Measurements from ENCODE around the gene ADORA2A.

Gene ADORA2A

GRCh38 chr22:24453853-24454252 lies 26.5 kb downstream of the ADORA2A start:
- no peak for ATAC-seq
- no peak for DNase-seq

DNA sequence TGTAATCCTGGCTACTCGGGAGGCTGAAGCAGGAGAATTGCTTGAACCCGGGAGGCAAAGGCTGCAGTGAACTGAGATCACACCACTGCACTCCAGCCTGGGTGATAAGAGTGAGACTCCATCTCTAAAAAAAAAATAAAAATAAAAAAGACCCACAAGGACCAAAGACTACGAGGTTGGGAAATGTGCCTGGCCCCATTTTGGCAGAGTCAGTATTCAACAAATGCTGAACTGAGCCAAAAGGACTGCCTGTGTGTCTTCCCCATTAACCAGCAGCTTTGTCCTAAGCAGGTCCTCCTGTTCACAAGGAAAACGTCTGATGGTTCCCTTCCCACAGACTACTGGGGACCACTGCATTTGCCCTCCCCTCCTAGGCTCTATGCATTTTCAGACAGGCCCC lies 27.6 kb downstream of the ADORA2A start:
- DNase-seq (no peak), ATAC-seq (no peak)

DNA sequence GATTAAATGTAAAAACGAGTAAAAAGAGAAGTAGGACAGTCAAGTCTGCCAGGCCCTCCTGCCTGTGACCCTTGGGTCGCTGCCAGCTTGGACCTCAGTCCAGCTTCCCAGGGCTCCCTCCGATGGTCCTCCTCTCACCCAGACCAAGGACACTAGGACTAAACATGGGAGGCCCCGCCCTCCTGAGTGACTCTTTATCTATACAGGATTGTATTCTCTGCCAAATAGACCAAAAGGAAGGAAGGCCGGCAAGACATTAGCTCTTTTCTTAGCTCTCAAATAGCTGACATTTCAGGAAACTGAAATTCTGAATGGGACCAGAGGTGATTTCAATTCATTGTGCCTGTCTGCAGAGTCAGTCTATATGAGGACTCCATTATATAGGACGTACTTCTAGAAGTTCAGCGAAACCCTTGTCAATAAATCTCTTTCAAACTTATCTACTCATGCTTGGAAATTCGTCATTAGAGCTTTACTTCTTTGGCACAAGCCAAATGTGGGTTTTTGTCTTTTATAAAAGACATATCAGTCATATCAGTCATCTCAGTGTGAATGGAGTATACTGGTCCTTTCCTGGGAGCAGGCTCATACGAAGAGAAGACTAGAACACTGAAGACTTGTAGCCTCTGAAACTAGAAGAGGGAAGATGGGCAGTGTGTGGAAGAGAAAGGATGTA lies 28.5 kb downstream of the ADORA2A start:
- no peak for ATAC-seq

DNA sequence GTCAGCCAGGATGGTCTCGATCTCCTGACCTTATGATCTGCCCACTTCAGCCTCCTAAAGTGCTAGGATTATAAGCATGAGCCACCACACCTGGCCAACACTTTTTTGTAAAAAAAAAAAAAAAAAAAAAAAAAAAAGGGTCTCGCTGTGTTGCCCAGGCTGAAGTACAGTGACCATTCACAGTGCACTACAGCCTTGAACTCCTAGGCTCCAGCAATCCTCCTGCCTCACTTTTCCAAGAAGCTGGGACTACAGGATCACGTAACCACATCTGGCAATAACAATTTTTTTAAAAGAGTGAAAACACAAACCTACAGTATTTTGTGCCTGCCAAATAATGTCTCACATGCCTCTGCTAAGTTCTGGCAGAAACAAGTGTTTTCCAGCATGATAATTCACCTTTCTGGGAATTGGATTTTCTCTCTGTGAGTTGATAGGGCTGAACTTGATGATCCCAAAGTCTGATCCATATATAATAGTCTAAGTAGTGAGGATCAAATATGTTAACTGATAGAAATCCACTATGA lies 30.6 kb downstream of the ADORA2A start:
- DNase-seq (no peak), ATAC-seq (no peak)

More for the DNA sequence above, 28.5 kb downstream of the ADORA2A start:
- DNase-seq: no peak

DNA sequence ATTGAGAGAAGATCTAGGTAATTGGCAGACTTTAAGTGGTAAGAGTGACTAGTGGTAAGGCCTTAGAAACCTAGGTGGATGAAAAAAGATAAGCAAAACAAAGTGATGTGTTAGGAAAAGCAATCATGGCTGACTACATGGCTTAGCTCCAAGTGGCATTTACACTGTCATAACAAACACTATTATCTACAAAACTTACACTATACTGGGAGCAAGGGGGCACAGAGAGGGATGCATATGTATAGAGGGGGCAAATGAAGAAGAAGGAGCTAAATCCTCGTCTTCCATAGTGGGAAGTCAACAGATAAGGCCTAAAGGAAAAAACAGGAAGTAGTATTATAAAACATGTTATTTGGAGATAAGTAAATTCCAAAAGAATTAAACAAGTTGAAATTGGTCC lies 32.5 kb downstream of the ADORA2A start:
- ATAC-seq (no peak), DNase-seq (no peak)

DNA sequence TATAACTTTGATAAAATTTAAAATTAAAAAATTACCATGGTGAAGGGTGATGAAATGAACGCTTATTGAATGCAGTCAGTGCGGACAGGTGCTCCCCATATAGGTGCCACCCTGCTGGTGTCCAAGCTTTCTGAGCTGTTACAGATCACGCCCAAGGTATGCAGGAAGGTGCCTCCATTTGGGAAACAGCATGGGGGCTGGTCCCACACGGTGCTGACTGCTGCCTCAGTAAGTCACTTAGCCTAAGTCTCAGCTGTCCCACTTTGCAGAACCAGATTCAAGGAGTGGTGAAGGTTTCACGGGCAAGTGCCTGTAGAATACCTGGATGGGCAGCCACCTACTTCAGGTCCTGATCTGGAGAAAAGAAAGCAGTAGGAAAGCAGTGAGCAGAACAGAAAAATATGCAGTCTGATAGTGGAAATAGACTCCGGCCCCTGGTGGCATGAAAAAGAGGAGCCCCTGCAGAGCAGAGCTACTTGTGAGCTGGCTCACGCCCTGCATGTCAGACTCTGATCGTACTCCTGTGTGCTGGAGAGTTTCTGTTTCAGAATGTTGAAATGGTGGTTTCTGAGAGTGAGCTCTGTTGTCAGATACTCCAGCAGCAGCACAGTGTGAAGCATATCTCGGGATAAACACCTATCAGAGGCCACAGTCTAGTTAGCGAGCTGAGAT lies 33.2 kb downstream of the ADORA2A start:
- ATAC-seq (peak; percentile 56), DNase-seq (no peak)

- ATAC-seq: no peak
- no peak for DNase-seq
Measured at GRCh38 chr22:24463071-24463760, 35.8 kb downstream of the ADORA2A start.

GRCh38 chr22:24465566-24465965 lies 38.2 kb downstream of the ADORA2A start:
- ATAC-seq: peak; percentile 62
- DNase-seq: no peak

GRCh38 chr22:24465975-24466374 lies 38.6 kb downstream of the ADORA2A start:
- ATAC-seq (no peak), DNase-seq (no peak)

- DNase-seq (no peak), ATAC-seq (no peak)
Measured at GRCh38 chr22:24466716-24467328, 39.4 kb downstream of the ADORA2A start.

DNA sequence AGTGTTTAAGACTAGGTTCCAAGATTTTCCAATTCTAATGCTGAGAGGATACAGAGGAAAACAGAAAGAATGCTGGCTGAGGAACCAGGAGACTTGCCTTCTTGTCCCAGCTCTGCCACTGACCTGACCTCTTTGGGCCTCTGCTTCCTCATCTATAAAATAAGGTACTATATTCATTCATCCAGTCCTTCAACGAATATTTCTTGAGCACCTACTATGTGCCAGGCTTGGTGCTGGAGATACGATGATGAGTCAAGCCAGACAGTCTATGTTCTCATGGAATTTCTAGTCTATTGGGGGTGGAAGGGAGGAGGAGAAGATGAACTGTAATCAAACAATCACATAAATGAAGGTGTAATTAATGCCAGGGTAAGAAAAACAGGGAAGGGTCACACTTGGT lies 39.9 kb downstream of the ADORA2A start:
- no peak for ATAC-seq

DNA sequence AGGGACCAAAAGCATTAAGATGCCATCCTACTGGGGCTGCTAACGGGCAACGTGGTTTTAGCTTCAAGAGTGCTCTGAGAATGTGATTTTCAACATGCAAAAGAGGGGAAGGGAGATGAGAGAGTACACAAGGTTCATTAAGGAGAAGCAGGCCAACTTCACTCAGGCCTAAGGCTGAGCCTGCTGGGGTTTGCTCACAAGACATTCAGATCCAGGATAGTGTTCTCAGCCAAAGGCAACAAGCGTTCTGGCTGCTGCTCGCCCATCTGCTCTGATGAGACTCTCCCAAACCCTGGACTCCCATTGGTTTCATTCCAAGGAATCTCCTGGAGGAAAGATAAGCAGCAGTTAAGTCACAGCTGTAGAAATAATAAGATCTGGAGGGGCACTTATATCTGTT lies 44.2 kb downstream of the ADORA2A start:
- DNase-seq (no peak), ATAC-seq (no peak)

More for the DNA sequence above, 39.9 kb downstream of the ADORA2A start:
- no peak for DNase-seq

- ATAC-seq: no peak
Measured at GRCh38 chr22:24473284-24473683, 45.9 kb downstream of the ADORA2A start.

GRCh38 chr22:24474221-24474620 lies 46.8 kb downstream of the ADORA2A start:
- DNase-seq (no peak), ATAC-seq (no peak)

More at GRCh38 chr22:24473284-24473683, 45.9 kb downstream of the ADORA2A start:
- no peak for DNase-seq

DNA sequence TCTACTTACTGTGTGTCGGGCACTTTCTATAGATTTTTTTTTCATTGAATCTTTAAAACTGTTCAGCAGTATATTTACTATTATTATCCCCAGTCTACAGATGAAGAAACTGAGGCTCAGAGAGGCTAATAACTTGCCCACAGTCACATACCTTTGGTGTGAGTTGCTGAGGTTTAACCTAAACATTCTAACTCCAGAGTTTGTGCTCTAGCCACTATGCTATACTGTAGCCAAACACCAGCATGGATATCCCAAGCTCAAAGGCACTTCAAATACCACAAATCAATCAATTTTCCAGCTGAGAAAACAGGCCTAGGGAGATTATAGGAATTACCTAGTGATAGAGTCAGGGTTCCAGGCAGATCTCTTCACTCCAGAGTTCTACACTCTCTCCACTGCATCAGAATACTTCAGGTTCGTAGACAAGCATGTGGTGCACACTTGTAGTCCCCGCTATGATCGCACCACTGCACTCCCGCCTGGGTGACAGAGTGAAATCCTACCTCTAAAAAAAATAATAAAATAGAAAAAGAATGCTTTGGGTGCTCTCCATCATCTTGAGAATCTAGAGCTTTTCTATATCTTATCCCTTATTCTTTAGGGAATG lies 47.4 kb downstream of the ADORA2A start:
- no peak for DNase-seq
- no peak for ATAC-seq

- DNase-seq: no peak
- no peak for ATAC-seq
Measured at GRCh38 chr22:24481641-24482040, 54.2 kb downstream of the ADORA2A start.

DNA sequence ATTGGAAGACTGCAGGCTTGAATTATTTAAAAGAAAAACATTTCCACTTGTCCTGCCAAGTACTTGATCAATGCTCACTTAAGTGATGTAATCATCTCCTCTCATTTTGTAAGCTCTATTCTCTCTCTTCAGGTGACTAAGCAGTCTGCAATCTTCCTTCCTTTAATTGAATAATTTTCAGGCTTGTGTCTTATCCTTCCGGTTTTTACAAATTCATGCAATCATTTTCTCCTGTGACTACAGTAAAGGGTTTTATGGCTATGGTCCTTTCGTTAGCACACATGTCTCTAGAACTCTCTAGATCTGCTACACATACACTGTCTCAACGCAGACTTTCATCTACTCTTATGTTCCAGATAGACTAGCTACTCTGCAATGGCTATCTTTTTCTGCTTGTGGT lies 55.2 kb downstream of the ADORA2A start:
- DNase-seq: no peak
- ATAC-seq: no peak

DNA sequence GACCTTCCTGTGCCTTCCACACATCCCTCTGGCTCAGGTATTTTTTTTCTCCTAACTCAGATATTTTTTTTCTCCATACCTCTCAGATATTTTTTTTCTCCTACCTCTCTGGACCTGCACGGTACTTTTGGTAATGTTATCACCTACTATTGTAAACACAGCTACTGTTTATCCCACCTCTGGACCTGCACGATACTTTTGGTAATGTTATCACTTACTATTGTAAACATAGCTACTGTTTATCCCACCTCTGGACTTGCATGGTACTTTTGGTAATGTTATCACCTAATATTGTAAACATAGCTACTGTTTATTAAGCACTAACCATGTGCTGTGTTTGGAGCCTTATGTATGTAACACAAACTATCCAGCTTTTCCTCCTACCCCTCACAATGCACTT lies 55.6 kb downstream of the ADORA2A start:
- DNase-seq (no peak), ATAC-seq (no peak)

GRCh38 chr22:24483976-24484545 lies 56.7 kb downstream of the ADORA2A start:
- no peak for DNase-seq
- no peak for ATAC-seq

DNA sequence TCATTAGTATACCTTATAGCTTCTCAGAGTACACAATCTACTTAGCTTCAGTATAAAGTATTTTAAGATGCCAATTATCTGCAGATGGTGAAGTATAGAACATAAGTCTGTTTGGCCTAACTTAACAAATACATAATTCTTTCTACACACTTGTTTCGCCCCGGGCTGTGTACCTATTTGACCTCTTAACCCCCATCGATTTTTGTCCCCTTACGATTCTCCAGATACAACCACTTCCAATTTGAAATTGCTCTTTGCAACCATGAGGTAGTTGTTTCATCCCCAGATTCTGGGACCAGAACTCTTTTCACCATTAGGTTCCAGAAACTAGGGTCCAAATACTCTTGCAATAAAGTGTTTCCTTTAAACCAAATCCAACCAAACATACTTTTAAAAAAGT lies 57.8 kb downstream of the ADORA2A start:
- ATAC-seq (no peak), DNase-seq (no peak)

DNA sequence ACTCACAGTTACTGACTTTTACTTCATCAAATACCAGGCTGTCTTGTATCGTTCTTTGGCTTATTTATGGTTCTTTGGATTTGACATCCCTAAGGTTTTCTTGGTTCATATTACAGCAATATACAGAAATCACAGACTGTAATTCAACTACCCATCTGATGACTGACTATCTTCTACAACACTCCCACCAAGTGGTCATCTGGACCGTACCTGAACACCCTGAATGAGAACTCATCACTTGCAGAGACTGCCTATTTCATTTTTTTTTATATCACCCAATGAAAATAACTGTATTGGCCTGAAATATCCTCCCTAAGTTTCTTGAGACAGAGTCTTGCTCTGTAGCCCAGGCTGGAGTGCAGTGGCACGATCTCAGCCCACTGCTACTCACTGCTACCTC lies 58.2 kb downstream of the ADORA2A start:
- ATAC-seq (no peak), DNase-seq (no peak)

DNA sequence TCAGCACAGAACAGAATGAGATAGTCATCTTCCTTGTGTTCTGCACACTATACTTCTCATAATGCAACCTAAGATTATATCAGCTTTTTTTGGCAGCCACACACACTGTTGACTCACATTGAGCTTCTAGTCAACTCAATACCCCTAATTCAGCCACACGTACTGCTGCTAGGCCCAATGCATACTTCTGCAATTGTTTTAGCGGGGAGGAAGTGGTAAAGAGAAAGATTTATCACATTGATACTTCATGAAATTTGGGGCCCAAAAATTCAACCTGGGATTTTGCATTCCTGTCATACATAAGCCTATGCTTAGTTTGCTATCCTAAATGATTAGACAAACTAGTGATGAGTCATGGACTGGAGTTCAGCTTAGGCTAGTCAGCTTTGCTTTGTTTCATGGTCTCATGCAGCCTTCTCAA lies 59.1 kb downstream of the ADORA2A start:
- DNase-seq: no peak
- ATAC-seq: peak; percentile 97

Data from stimulated activated naive CD8-positive, alpha-beta T cell treated with anti-CD3 and anti-CD28 coated beads, Interleukin-15, Interleukin-2, amounts not matched to agents 100 U/mL and 50 U/mL, for 24 hours (primary cell).